Uterus (tissue), 4 donors: ENCODE data around the gene SUPT6H. TPM values are rescaled to one million over a fixed set of nuclear protein-coding genes. Genes with fewer than 3 reads are reported as not detected.

Experiments used
- DNase-seq, 2 donors: peaks; one replicate each; pipeline ENCODE4 v3.0.0-alpha.2; 2019 to 2020
- H3K27ac ChIP-seq, 2 donors: fragments of 200-600 bp; sonication (generic); 1 replicate in 1 of 2; 2 replicates in 1 of 2; pipeline ENCODE4 v1.5.1; 2016 to 2018
- H3K27me3 ChIP-seq, 2 donors: fragments of 200-600 bp; sonication (generic); one replicate each; pipeline ENCODE4 v1.5.1; 2018 to 2019; ENCODE audit warnings: control low read depth in 1 of 2
- H3K36me3 ChIP-seq, 2 donors: fragments of 200-600 bp; sonication (generic); one replicate each; pipeline ENCODE4 v1.5.1; 2019; ENCODE audit warnings: control low read depth in 1 of 2
- H3K4me1 ChIP-seq, 2 donors: fragments of 200-600 bp; sonication (generic); one replicate each; pipeline ENCODE4 v1.5.1; 2018 to 2019; ENCODE audit warnings: control low read depth in 1 of 2
- H3K4me3 ChIP-seq, 2 donors: fragments of 200-600 bp; sonication (generic); 1 replicate in 1 of 2; 2 replicates in 1 of 2; pipeline ENCODE4 v1.5.1; 2018 to 2019; ENCODE audit warnings: mild to moderate bottlenecking in 1 of 2
- H3K9me3 ChIP-seq, 2 donors: fragments of 200-600 bp; sonication (generic); one replicate each; pipeline ENCODE4 v1.5.1; 2019; ENCODE audit warnings: control low read depth in 1 of 2
- POLR2A ChIP-seq, 2 donors: fragments of 450-650 bp; IDR thresholded peaks; one replicate each; pipeline ENCODE4 v1.6.1; 2016; ENCODE audit warnings: antibody characterized with exemption in 2 of 2, mild to moderate bottlenecking in 1 of 2, moderate library complexity in 1 of 2
- intact Hi-C: fragments of 100-400 bp; cut with DNase I; formaldehyde crosslinking; loops from one replicate; pipeline ENCODE4 v1.15.1; 2023; ENCODE audit warnings: low total_unique reads
- total RNA-seq, 4 donors: library from RNA; depleted of rRNA in 3 of 4; stranded (reverse); fragments of >200 nt in 3 of 4; gene quantifications; one replicate each; pipeline versions ENCODE4 v1.1.0 to v1.2.4, GENCODE V29; 2014 to 2023
- TF ChIP-seq, protein P1 (sequence below), 4 experiments: fragments of 200-600 bp in 2 of 4; fragments of 450-650 bp in 2 of 4; sonication (generic) in 2 of 4; IDR thresholded peaks; one replicate each; pipeline ENCODE4 v1.5.1; 2016 to 2019; ENCODE audit warnings: antibody characterized with exemption in 4 of 4, mild to moderate bottlenecking in 2 of 4, moderate library complexity in 1 of 4
- donor health status: DM: yes; HTN: yes; CAD: no.

The SUPT6H gene
- total RNA-seq, 4 donors from 2014 or later: 15.3 to 84.5 (median 47.5) TPM

DNA sequence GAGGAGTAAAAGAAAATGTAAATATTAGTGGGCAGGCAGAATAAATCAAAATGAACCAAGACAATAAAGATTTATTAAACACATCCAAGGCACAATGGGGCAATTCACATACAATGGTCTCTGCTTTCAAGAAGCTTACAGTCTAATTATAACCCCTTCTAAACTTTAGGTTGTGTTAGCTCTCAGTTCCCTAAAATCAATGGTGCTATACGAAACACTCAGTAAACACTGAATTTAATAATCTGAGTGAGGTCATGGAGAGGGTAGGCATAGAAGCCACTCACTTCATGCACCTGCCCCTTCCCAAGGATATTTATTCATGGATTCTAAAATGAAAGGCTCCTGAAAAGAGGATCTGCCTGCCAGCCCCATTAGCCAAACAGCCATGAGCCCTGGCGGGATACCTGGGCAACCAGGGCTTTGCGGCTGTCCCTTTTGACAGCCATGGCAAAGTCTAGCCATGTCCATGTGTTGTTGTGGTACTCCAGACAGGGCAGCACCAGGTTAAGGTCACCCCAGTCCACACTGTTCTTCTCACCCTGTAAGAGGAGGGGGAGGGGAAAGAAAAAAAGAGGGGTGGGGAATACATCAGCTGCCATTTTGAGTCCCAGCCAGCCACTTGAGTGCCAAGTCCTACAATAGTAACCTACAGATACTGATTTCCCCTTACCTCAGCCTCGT, 46.6 kb upstream of the SUPT6H start:
- no peaks in the 10 kb centered on the region for H3K36me3 ChIP-seq
- intact Hi-C loops: loop anchor here (10.0 kb wide), 1 partner anchor 71 kb away; no protein-coding TSS in a partner anchor

DNA sequence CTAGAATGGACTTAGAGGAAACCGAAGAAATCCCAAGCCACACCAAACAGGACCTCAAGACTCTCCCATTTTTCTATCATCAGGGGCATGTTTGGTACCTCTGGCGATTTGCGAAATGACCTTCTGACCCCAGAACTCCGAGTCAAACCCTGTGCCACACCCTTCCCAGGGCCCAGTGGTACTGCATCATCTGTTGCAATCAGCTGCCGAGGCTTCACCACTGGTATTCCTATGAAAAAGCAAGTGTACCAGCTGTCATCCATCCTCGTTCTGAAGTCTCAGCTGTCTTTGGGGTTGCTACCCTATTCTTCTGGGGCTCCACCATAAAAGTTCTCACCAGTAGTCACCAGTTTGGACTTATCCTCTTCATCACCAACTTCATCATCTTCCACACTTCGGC, 45.7 kb upstream of the SUPT6H start:
- no peak for DNase-seq
- H3K27me3 ChIP-seq: no peaks in the 10 kb centered on the region
- no peaks in the 10 kb centered on the region for H3K36me3 ChIP-seq
- intact Hi-C loops: loop anchor here (10.0 kb wide), 1 partner anchor 71 kb away; no protein-coding TSS in a partner anchor
- TF ChIP-seq POLR2A (IDR thresholded peaks at IDR 0.05): no peak
- TF ChIP-seq, protein P1, sequence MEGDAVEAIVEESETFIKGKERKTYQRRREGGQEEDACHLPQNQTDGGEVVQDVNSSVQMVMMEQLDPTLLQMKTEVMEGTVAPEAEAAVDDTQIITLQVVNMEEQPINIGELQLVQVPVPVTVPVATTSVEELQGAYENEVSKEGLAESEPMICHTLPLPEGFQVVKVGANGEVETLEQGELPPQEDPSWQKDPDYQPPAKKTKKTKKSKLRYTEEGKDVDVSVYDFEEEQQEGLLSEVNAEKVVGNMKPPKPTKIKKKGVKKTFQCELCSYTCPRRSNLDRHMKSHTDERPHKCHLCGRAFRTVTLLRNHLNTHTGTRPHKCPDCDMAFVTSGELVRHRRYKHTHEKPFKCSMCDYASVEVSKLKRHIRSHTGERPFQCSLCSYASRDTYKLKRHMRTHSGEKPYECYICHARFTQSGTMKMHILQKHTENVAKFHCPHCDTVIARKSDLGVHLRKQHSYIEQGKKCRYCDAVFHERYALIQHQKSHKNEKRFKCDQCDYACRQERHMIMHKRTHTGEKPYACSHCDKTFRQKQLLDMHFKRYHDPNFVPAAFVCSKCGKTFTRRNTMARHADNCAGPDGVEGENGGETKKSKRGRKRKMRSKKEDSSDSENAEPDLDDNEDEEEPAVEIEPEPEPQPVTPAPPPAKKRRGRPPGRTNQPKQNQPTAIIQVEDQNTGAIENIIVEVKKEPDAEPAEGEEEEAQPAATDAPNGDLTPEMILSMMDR (IDR thresholded peaks at IDR 0.05): no peak
- no peaks in the 10 kb centered on the region for H3K9me3 ChIP-seq
- no peaks in the 10 kb centered on the region for H3K4me1 ChIP-seq
- H3K27ac ChIP-seq: no peak overlapping the region
- no peak overlapping the region for H3K4me3 ChIP-seq

More for the DNA sequence above, 46.6 kb upstream of the SUPT6H start:
- Histone ChIP-seq H3K27me3 (no peaks in the 10 kb centered on the region), H3K4me1 (no peaks in the 10 kb centered on the region), H3K27ac (no peak overlapping the region), H3K4me3 (no peak overlapping the region), H3K9me3 (no peaks in the 10 kb centered on the region)
- DNase-seq: no peak
- TF ChIP-seq, protein P1 (IDR thresholded peaks at IDR 0.05): no peak
- TF ChIP-seq POLR2A (IDR thresholded peaks at IDR 0.05): no peak

DNA sequence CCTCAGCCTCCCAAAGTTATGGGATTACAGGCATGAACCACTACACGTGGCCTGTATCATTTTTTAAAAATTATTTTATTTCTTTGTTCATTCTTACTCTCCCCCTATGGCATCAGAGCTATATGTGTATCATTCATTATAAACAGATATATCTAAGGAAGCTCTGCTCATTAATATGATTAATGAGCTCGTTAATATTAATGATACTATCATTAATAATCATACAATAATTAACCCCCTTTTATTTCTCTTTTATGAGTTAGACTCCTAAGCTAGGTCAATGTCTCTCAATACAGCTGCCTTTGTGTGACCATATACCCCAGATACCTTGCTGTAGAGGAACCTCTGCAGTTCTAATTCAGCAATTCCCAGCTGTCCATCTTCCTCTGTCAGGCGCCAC, 43.5 kb upstream of the SUPT6H start:
- no peak overlapping the region for H3K4me3 ChIP-seq
- TF ChIP-seq, protein P1 (IDR thresholded peaks at IDR 0.05): no peak
- no peak for TF ChIP-seq POLR2A (IDR thresholded peaks at IDR 0.05)
- intact Hi-C loops: loop anchor here (10.0 kb wide), 1 partner anchor 74 kb away; no protein-coding TSS in a partner anchor
- H3K4me1 ChIP-seq: no peaks in the 10 kb centered on the region
- H3K36me3 ChIP-seq: no peaks in the 10 kb centered on the region
- no peaks in the 10 kb centered on the region for H3K27me3 ChIP-seq
- H3K9me3 ChIP-seq: no peaks in the 10 kb centered on the region
- DNase-seq: no peak
- no peak overlapping the region for H3K27ac ChIP-seq

DNA sequence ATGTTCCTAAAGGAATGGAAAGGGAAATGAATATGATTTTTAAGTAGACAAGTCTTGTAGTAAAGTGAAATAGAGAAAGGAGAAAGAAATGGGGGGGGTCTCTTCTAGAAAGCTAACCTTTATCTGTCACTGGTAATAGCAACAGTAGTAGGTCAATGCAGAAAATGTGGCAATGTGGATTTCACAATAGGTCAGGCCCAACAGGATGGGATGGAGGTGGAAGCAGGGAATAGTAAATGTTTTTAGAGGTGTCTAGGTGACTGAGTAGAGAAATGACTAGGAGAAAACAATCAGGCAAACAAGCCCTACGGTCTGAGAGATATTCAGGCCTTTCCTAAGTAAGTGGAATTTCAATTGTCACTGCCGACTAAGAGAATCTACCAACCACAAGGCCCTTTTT, 42.0 kb upstream of the SUPT6H start:
- intact Hi-C loops: no loop called here
- Histone ChIP-seq H3K27me3 (no peaks in the 10 kb centered on the region), H3K9me3 (no peaks in the 10 kb centered on the region), H3K27ac (no peak overlapping the region), H3K36me3 (no peaks in the 10 kb centered on the region), H3K4me3 (no peak overlapping the region), H3K4me1 (no peaks in the 10 kb centered on the region)
- DNase-seq: no peak
- no peak for TF ChIP-seq POLR2A (IDR thresholded peaks at IDR 0.05)
- TF ChIP-seq, protein P1 (IDR thresholded peaks at IDR 0.05): no peak

DNA sequence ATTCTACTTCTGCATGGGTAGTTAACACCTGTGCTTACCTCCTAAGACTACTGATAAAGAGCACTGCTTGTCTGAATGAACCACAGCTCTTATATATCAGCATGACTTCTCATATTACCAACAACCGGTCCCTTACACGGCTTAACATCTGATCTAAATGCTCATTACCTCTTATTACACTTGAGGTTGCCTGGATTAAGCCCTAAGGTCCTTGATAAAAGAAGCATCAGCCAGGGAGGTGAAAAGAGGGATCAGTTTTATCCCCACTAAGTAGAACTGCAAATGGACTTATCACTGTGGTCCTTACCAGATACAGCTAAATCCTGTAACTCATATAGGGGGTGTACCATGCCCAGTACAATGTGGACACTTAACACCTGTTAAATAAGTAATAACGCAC, 39.8 kb upstream of the SUPT6H start:
- Histone ChIP-seq H3K27ac (no peak overlapping the region), H3K4me3 (no peak overlapping the region), H3K36me3 (no peaks in the 10 kb centered on the region), H3K4me1 (no peaks in the 10 kb centered on the region), H3K9me3 (no peaks in the 10 kb centered on the region), H3K27me3 (no peaks in the 10 kb centered on the region)
- DNase-seq: no peak
- TF ChIP-seq POLR2A (IDR thresholded peaks at IDR 0.05): no peak
- TF ChIP-seq, protein P1 (IDR thresholded peaks at IDR 0.05): no peak
- intact Hi-C loops: no loop called here
